ENCODE measurements around the gene ABHD12B. TPM values are rescaled to one million over a fixed set of nuclear protein-coding genes. Genes with fewer than 3 reads are reported as not detected.
"Not testable (repeated sequence)": the region's sequence is repeated elsewhere in the genome, so short reads cannot be mapped to it uniquely, and the experiment has no call there.

Gene ABHD12B
- total RNA-seq, 2 experiments from 2014 or later: not detected

GRCh38 chr14:50864237-50864636, 7.6 kb upstream of the ABHD12B start:
- ChIA-PET CTCF (interaction anchor here (6.8 to 11.9 kb wide), 2 partner anchors 36 to 77 kb away, joined by 158 to 204 read pairs; partner anchors contain the start of gene NIN), POLR2A (no interaction called here)
- no peaks in the 10 kb centered on the region for H3K36me3 Mint-ChIP-seq (ENCODE audit: low read depth)
- no peak for DNase-seq
- no peak for ATAC-seq
- H3K27me3 Mint-ChIP-seq (ENCODE audit: low read depth): peaks cover 30% of the 10 kb centered on the region
- peaks cover 14% of the 10 kb centered on the region for H3K4me1 Mint-ChIP-seq (ENCODE audit: low read depth)
- H3K27ac Mint-ChIP-seq: no peak overlapping the region
- no peak overlapping the region for H3K4me3 Mint-ChIP-seq
- no peaks in the 10 kb centered on the region for H3K9me3 Mint-ChIP-seq (ENCODE audit: insufficient read depth)

- H3K4me3 Mint-ChIP-seq: no peak overlapping the region
- no peak for DNase-seq
- H3K27ac Mint-ChIP-seq: no peak overlapping the region
- H3K36me3 Mint-ChIP-seq (ENCODE audit: low read depth): no peaks in the 10 kb centered on the region
- H3K4me1 Mint-ChIP-seq (ENCODE audit: low read depth): peaks cover 10% of the 10 kb centered on the region
- no peaks in the 10 kb centered on the region for H3K9me3 Mint-ChIP-seq (ENCODE audit: insufficient read depth)
- H3K27me3 Mint-ChIP-seq (ENCODE audit: low read depth): peaks cover 36% of the 10 kb centered on the region
- no peak for ATAC-seq
- POLR2A ChIA-PET: no interaction called here
- CTCF ChIA-PET: interaction anchor here (0.6 to 11.9 kb wide), 3 partner anchors 37 to 88 kb away, joined by 3 to 204 read pairs (median 3); partner anchors contain the start of gene NIN
Measured at GRCh38 chr14:50864946-50865345, 6.9 kb upstream of the ABHD12B start.

GRCh38 chr14:50865391-50866076, 6.3 kb upstream of the ABHD12B start:
- POLR2A ChIA-PET: no interaction called here
- no peak for DNase-seq
- Mint-ChIP-seq H3K36me3 (ENCODE audit: low read depth) (no peaks in the 10 kb centered on the region), H3K4me3 (no peak overlapping the region), H3K4me1 (ENCODE audit: low read depth) (peaks cover 6% of the 10 kb centered on the region), H3K9me3 (ENCODE audit: insufficient read depth) (no peaks in the 10 kb centered on the region), H3K27me3 (ENCODE audit: low read depth) (peaks cover 42% of the 10 kb centered on the region), H3K27ac (no peak overlapping the region)
- no peak for ATAC-seq
- CTCF ChIA-PET: interaction anchor here (0.6 to 11.9 kb wide), 4 partner anchors 10 to 89 kb away, joined by 3 to 204 read pairs (median 4); partner anchors contain the start of gene NIN

- ATAC-seq (no peak), DNase-seq (no peak)
- CTCF ChIA-PET: interaction anchor here (1.1 kb wide), 1 partner anchor 11 kb away, joined by 4 read pairs; no protein-coding TSS in a partner anchor
- Mint-ChIP-seq H3K4me1 (ENCODE audit: low read depth) (peaks cover 29% of the 10 kb centered on the region), H3K36me3 (ENCODE audit: low read depth) (no peaks in the 10 kb centered on the region), H3K27ac (no peak overlapping the region), H3K9me3 (ENCODE audit: insufficient read depth) (no peaks in the 10 kb centered on the region), H3K27me3 (ENCODE audit: low read depth) (peaks cover 69% of the 10 kb centered on the region), H3K4me3 (no peak overlapping the region)
- POLR2A ChIA-PET: no interaction called here
Measured at GRCh38 chr14:50871228-50871627, 625 bp upstream of the ABHD12B start.

- Mint-ChIP-seq H3K36me3 (ENCODE audit: low read depth) (no peaks in the 10 kb centered on the region), H3K4me1 (ENCODE audit: low read depth) (peaks cover 34% of the 10 kb centered on the region), H3K9me3 (ENCODE audit: insufficient read depth) (no peaks in the 10 kb centered on the region), H3K27me3 (ENCODE audit: low read depth) (peaks cover 77% of the 10 kb centered on the region), H3K27ac (peak overlapping the region; percentile 34), H3K4me3 (peak overlapping the region; percentile 27)
- no peak for DNase-seq
- POLR2A ChIA-PET: no interaction called here
- CTCF ChIA-PET: interaction anchor here (1.1 to 1.9 kb wide), 7 partner anchors 9 to 333 kb away, joined by 3 to 14 read pairs (median 5); partner anchors contain the start of gene TRIM9
- peak; percentile 12 for ATAC-seq
Measured at GRCh38 chr14:50874757-50875156, 2.9 kb downstream of the ABHD12B start.

GRCh38 chr14:50875359-50876070, 3.7 kb downstream of the ABHD12B start:
- DNase-seq (peak; percentile 87), ATAC-seq (peak; percentile 97)
- ChIA-PET POLR2A (no interaction called here), CTCF (interaction anchor here (0.7 to 1.9 kb wide), 9 partner anchors 9 to 333 kb away, joined by 3 to 14 read pairs (median 4); partner anchors contain the start of gene TRIM9)
- H3K36me3 Mint-ChIP-seq (ENCODE audit: low read depth): no peaks in the 10 kb centered on the region
- H3K4me3 Mint-ChIP-seq: peak overlapping the region; percentile 27
- no peaks in the 10 kb centered on the region for H3K9me3 Mint-ChIP-seq (ENCODE audit: insufficient read depth)
- H3K4me1 Mint-ChIP-seq (ENCODE audit: low read depth): peaks cover 34% of the 10 kb centered on the region
- H3K27me3 Mint-ChIP-seq (ENCODE audit: low read depth): peaks cover 76% of the 10 kb centered on the region
- H3K27ac Mint-ChIP-seq: no peak overlapping the region

- ATAC-seq (no peak), DNase-seq (no peak)
- Mint-ChIP-seq H3K27ac (no peak overlapping the region), H3K27me3 (ENCODE audit: low read depth) (peaks cover 48% of the 10 kb centered on the region), H3K36me3 (ENCODE audit: low read depth) (no peaks in the 10 kb centered on the region), H3K4me3 (no peak overlapping the region), H3K4me1 (ENCODE audit: low read depth) (no peaks in the 10 kb centered on the region), H3K9me3 (ENCODE audit: insufficient read depth) (no peaks in the 10 kb centered on the region)
- POLR2A ChIA-PET: no interaction called here
- CTCF ChIA-PET: interaction anchor here (1.3 kb wide), 1 partner anchor 23 kb away, joined by 3 read pairs; no protein-coding TSS in a partner anchor
Measured at GRCh38 chr14:50882932-50883826, 11.3 kb downstream of the ABHD12B start.

- no peak for ATAC-seq
- Mint-ChIP-seq H3K4me1 (ENCODE audit: low read depth) (no peaks in the 10 kb centered on the region), H3K36me3 (ENCODE audit: low read depth) (no peaks in the 10 kb centered on the region), H3K9me3 (ENCODE audit: insufficient read depth) (no peaks in the 10 kb centered on the region), H3K27me3 (ENCODE audit: low read depth) (peaks cover 48% of the 10 kb centered on the region), H3K4me3 (no peak overlapping the region), H3K27ac (no peak overlapping the region)
- POLR2A ChIA-PET: no interaction called here
- CTCF ChIA-PET: interaction anchor here (1.0 to 1.3 kb wide), 2 partner anchors 8 to 23 kb away, joined by 3 read pairs; no protein-coding TSS in a partner anchor
- no peak for DNase-seq
Measured at GRCh38 chr14:50883827-50884197, 12.0 kb downstream of the ABHD12B start.

- Mint-ChIP-seq H3K27ac (no peak overlapping the region), H3K27me3 (ENCODE audit: low read depth) (peaks cover 37% of the 10 kb centered on the region), H3K4me1 (ENCODE audit: low read depth) (no peaks in the 10 kb centered on the region), H3K36me3 (ENCODE audit: low read depth) (no peaks in the 10 kb centered on the region), H3K4me3 (no peak overlapping the region), H3K9me3 (ENCODE audit: insufficient read depth) (no peaks in the 10 kb centered on the region)
- no peak for ATAC-seq
- POLR2A ChIA-PET: no interaction called here
- CTCF ChIA-PET: interaction anchor here (0.6 kb wide), 1 partner anchor 9 kb away, joined by 3 read pairs; no protein-coding TSS in a partner anchor
- no peak for DNase-seq
Measured at GRCh38 chr14:50887476-50887875, 15.6 kb downstream of the ABHD12B start.

GRCh38 chr14:50892255-50892654, 20.4 kb downstream of the ABHD12B start:
- no peak for ATAC-seq
- Mint-ChIP-seq H3K4me1 (ENCODE audit: low read depth) (no peaks in the 10 kb centered on the region), H3K4me3 (no peak overlapping the region), H3K36me3 (ENCODE audit: low read depth) (no peaks in the 10 kb centered on the region), H3K27ac (no peak overlapping the region), H3K9me3 (ENCODE audit: insufficient read depth) (no peaks in the 10 kb centered on the region), H3K27me3 (ENCODE audit: low read depth) (peaks cover 12% of the 10 kb centered on the region)
- no peak for DNase-seq
- POLR2A ChIA-PET: no interaction called here
- CTCF ChIA-PET: no interaction called here

- H3K36me3 Mint-ChIP-seq (ENCODE audit: low read depth); H3K4me1 Mint-ChIP-seq (ENCODE audit: low read depth); H3K4me3 Mint-ChIP-seq; ATAC-seq; CTCF ChIA-PET; DNase-seq; H3K9me3 Mint-ChIP-seq (ENCODE audit: insufficient read depth); H3K27ac Mint-ChIP-seq; POLR2A ChIA-PET: not testable (repeated sequence)
- H3K27me3 Mint-ChIP-seq (ENCODE audit: low read depth): peaks cover 16% of the 10 kb centered on the region
Measured at GRCh38 chr14:50896421-50896820, 24.6 kb downstream of the ABHD12B start.

Measured in activated CD8-positive, alpha-beta T cell treated with anti-CD3 and anti-CD28 coated beads, Interleukin-2, amount 10 ng/mL, durations not matched to agents 7 days and 5 days (primary cell).